ENCODE data around the gene CELA2A.

- TF ChIP-seq ELK1 (IDR thresholded peaks at IDR 0.05; ENCODE audit: low read depth, low read length) (no peak), POLR2A (IDR thresholded peaks at IDR 0.05; ENCODE audit: low read length) (no peak), BCL3 (IDR thresholded peaks at IDR 0.05) (no peak), CTCF (IDR thresholded peaks at IDR 0.05) (no peak), CHD2 (IDR thresholded peaks at IDR 0.05; ENCODE audit: low read length, partially characterized antibody) (no peak), ESRRA (IDR thresholded peaks at IDR 0.05; ENCODE audit: borderline replicate concordance, low read length) (no peak), BHLHE40 (IDR thresholded peaks at IDR 0.05; ENCODE audit: low read depth, low read length) (no peak), CEBPB (IDR thresholded peaks at IDR 0.05) (no peak)
Observed at GRCh38 chr1:15440357-15440756, 16.2 kb upstream of the CELA2A start.

Measured in A549 (cell line).